ENCODE measurements around the gene TRPC1. TPM values are rescaled to one million over a fixed set of nuclear protein-coding genes. Genes with fewer than 3 reads are reported as not detected.
"Not testable (repeated sequence)": the region's sequence is repeated elsewhere in the genome, so short reads cannot be mapped to it uniquely, and the experiment has no call there.

The TRPC1 gene
- total RNA-seq, 1 donor from 2014 or later: 3.9 TPM

- Histone ChIP-seq H3K4me3 (ENCODE audit: low read depth, low read length) (no peak overlapping the region), H3K27me3 (ENCODE audit: control insufficient read depth, insufficient read depth, low read length) (no peaks in the 10 kb centered on the region), H3K36me3 (ENCODE audit: control insufficient read depth, insufficient read depth, low read length) (no peaks in the 10 kb centered on the region)
- no peak for TF ChIP-seq CTCF (IDR thresholded peaks at IDR 0.05; ENCODE audit: insufficient read depth, low read length, severe bottlenecking)
- DNase-seq (ENCODE audit: low read depth) (no peak), FAIRE-seq (no peak)
These were observed 11.0 kb downstream of the TRPC1 start for GRCh38 chr3:142734834-142735233.

- Histone ChIP-seq H3K4me3 (ENCODE audit: low read depth, low read length) (no peak overlapping the region), H3K27me3 (ENCODE audit: control insufficient read depth, insufficient read depth, low read length) (no peaks in the 10 kb centered on the region), H3K36me3 (ENCODE audit: control insufficient read depth, insufficient read depth, low read length) (no peaks in the 10 kb centered on the region)
- FAIRE-seq: peak; percentile 40
- DNase-seq (ENCODE audit: low read depth): no peak
- no peak for TF ChIP-seq CTCF (IDR thresholded peaks at IDR 0.05; ENCODE audit: insufficient read depth, low read length, severe bottlenecking)
These were observed 11.6 kb downstream of the TRPC1 start for GRCh38 chr3:142735462-142735861.

GRCh38 chr3:142738396-142738795 lies 14.6 kb downstream of the TRPC1 start:
- no peak for TF ChIP-seq CTCF (IDR thresholded peaks at IDR 0.05; ENCODE audit: insufficient read depth, low read length, severe bottlenecking)
- FAIRE-seq (no peak), DNase-seq (ENCODE audit: low read depth) (no peak)
- H3K27me3 ChIP-seq (ENCODE audit: control insufficient read depth, insufficient read depth, low read length): no peaks in the 10 kb centered on the region
- no peaks in the 10 kb centered on the region for H3K36me3 ChIP-seq (ENCODE audit: control insufficient read depth, insufficient read depth, low read length)
- H3K4me3 ChIP-seq (ENCODE audit: low read depth, low read length): no peak overlapping the region

- Histone ChIP-seq H3K4me3 (ENCODE audit: low read depth, low read length) (no peak overlapping the region), H3K36me3 (ENCODE audit: control insufficient read depth, insufficient read depth, low read length) (no peaks in the 10 kb centered on the region), H3K27me3 (ENCODE audit: control insufficient read depth, insufficient read depth, low read length) (no peaks in the 10 kb centered on the region)
- TF ChIP-seq CTCF (IDR thresholded peaks at IDR 0.05; ENCODE audit: insufficient read depth, low read length, severe bottlenecking): no peak
- FAIRE-seq (no peak), DNase-seq (ENCODE audit: low read depth) (no peak)
These were observed 22.8 kb downstream of the TRPC1 start for GRCh38 chr3:142746646-142747045.

- DNase-seq (ENCODE audit: low read depth); FAIRE-seq; H3K36me3 ChIP-seq (ENCODE audit: control insufficient read depth, insufficient read depth, low read length); H3K27me3 ChIP-seq (ENCODE audit: control insufficient read depth, insufficient read depth, low read length); H3K4me3 ChIP-seq (ENCODE audit: low read depth, low read length): not testable (repeated sequence)
These were observed 26.7 kb downstream of the TRPC1 start for GRCh38 chr3:142750531-142750930.

GRCh38 chr3:142752605-142753004 lies 28.8 kb downstream of the TRPC1 start:
- not testable (repeated sequence) for H3K36me3 ChIP-seq (ENCODE audit: control insufficient read depth, insufficient read depth, low read length); DNase-seq (ENCODE audit: low read depth); H3K27me3 ChIP-seq (ENCODE audit: control insufficient read depth, insufficient read depth, low read length); H3K4me3 ChIP-seq (ENCODE audit: low read depth, low read length); FAIRE-seq

- TF ChIP-seq CTCF (IDR thresholded peaks at IDR 0.05; ENCODE audit: insufficient read depth, low read length, severe bottlenecking): no peak
These were observed 30.7 kb downstream of the TRPC1 start for GRCh38 chr3:142754494-142754893.

More at GRCh38 chr3:142754494-142754893, 30.7 kb downstream of the TRPC1 start:
- FAIRE-seq: no peak
- Histone ChIP-seq H3K27me3 (ENCODE audit: control insufficient read depth, insufficient read depth, low read length) (no peaks in the 10 kb centered on the region), H3K4me3 (ENCODE audit: low read depth, low read length) (no peak overlapping the region), H3K36me3 (ENCODE audit: control insufficient read depth, insufficient read depth, low read length) (no peaks in the 10 kb centered on the region)
- no peak for DNase-seq (ENCODE audit: low read depth)

Measured in bronchial epithelial cell (primary cell).